VCaP (cell line): ENCODE measurements around the gene PRR7.

Experiments
- H3K27ac ChIP-seq: fragments of 450-650 bp; 2 replicates; pipeline ENCODE4 v1.5.1; 2017
- CTCF ChIP-seq: fragments of 450-650 bp; conservative IDR thresholded peaks from 2 replicates; pipeline ENCODE4 v1.5.1; 2017; ENCODE audit warnings: mild to moderate bottlenecking, moderate library complexity

The PRR7 gene

GRCh38 chr5:177442066-177442826 is 4.4 kb upstream of the PRR7 start:
- TF ChIP-seq CTCF = no peak
- peak overlapping the region; percentile 8; the same call in 1 of the 2 replicates for H3K27ac ChIP-seq

DNA sequence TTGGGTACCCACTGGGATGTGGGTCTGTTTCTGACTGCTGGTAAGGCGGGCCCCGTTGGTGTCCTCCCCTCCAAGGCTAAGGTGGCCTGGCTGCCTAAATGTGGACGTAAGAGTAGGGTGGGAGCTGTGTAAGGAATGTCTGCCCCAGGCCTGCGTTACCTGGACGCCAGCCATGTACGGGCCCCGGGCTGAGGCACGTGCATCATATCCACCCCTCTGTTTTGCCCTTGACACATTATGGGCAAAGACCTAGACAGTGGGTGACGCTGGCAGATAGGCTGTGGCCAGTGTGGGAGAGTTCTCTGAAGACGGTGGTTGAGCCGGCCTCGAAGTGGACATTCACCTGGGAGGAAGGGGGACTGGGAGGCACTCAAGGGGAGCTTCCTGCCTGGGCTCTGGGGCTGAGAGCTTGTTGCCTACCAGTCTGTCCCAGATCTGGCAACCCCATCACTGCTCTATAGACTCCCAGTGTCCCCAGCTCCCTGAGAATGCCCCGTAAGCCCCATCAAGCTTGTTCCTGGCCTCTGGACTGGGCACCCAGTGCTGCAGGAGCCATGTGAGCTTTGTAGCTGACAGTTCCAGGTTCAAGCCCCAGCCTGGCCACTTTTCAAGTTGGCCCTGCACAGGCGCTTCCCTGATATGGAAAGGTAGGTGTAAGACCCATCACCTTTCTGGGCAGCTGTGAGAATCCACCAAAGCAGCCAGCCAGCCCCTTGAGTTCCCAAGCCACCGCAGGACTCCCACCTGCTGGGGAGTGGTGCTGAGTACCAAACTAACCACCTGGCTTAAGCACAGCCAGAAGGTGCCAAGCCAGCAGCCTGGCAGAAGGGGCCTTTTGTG is 3.2 kb upstream of the PRR7 start:
- H3K27ac ChIP-seq = peak overlapping the region; percentile 15; the same call in 1 of the 2 replicates
- no peak for TF ChIP-seq CTCF

DNA sequence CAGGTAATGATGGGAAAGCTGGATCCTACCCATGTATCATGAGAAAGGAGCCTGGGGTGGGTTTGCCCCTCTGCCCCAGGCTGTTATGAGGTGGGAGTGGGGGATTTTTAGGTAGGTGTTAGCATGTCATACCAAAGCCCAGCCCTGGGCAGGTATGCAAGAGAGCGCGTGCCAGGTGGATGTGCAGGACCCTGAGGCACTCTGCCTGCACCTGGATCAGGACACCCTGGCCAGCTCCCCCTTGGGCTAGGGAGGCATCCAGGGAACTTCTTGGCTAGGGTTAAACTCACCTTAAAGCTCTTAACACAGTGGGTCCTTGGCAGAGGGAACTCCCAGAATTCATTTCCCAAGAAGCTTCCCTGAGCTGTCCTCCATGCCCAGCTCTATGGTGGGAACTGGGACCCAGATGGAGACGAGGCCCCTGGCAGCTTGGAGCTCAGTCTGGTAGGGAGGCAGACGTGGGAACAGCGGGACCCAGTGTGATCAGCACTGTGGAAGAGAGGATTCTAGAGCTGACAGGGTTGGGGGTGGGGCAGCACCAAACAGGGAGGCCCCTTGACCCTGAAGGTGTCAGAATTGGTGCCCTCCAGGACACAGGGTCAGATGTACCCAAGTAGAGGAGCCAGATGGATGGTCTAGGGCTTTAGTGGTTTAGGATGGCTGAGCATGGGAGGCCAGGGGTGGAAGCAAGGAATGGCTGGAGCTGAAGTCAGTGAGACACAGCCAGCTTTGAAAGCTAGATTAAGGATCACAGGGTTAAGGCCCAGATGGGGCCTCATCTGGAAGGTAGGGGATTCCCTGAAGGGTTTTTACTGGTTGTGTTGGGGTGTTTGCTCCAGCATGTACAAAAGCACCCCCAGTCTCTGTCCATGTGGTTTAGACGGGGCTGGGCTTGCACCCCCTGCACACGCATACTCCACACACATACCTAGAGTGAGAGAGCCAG is 2.2 kb upstream of the PRR7 start:
- no peak for TF ChIP-seq CTCF
- peak overlapping the region; percentile 97; the same call in 1 of the 2 replicates for H3K27ac ChIP-seq

GRCh38 chr5:177445052-177445916 is 1.3 kb upstream of the PRR7 start:
- TF ChIP-seq CTCF = no peak
- peak overlapping the region; percentile 97 for H3K27ac ChIP-seq

DNA sequence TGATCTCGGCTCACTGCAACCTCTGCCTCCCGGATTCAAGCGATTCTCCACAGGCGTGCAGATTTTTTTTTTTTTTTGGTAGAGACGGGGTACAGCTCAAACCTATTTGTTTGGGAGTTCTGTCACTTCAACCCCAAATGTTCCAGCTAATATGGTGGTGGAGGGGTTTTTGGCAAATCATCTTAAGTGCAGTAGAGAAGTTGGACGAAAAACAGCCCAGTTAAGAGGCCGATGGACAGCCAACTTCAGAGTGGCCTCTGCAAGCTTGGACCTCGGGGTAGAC is 756 bp upstream of the PRR7 start:
- H3K27ac ChIP-seq = peak overlapping the region; percentile 97
- TF ChIP-seq CTCF = no peak

DNA sequence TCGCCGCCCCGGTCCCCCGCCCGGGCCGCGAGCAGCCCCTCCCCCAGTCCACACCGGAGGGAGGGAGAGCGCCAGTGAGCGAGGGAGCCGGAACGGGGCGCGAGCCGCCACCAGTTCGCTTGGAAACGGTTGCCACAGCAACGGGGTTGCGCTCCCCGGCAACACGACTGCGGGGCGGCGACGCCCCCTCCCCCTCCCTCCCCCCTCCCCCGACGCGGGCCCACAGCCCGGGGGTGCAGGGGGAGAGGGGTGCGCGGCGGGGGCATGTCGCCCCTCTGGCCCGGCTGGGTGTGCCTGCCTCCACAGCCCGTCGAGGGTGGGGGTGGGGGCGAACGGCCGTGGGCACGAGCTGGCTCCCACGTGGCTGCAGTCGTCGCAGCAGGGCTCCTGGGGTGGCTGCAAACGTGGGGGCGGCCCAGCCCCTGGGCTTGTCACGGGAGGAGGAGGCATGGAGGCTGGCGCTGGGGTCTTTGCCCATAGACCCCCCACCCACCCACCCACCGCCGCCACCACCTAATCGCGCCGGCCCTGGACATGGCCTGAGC is 524 bp downstream of the PRR7 start:
- TF ChIP-seq CTCF = no peak
- peak overlapping the region; percentile 97 for H3K27ac ChIP-seq
